ENCODE results near the gene SLC22A23.
A peak's percentile ranks its signal among the peaks of the same experiment; 100 is the strongest.

SLC22A23 gene

DNA sequence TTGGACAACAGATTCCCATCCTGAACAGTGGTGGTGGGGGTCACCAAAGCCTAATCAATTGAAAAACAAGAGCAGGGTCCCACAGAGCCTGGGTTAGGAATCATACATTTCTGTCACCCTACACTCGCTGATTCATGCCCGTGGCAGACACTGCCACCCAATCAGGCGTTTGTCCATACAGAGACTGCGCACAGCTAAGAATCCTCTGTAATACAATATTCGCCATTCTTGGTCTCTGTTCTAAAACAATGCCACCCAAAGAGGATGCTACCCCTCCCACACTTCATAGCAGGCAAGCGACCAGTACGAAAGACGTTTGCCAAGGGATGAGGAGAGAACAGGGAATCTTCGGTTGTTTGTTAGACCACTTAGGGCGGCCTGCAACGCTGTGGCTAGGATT lies 28.1 kb upstream of the SLC22A23 start:
- Histone ChIP-seq H3K9me3 (peaks cover 3% of the 10 kb centered on the region), H3K4me3 (no peak overlapping the region), H3K36me3 (replicated peaks) (no peaks in the 10 kb centered on the region), H3K27me3 (ENCODE audit: low read depth) (no peaks in the 10 kb centered on the region), H3K4me1 (peaks cover 9% of the 10 kb centered on the region)
- no peak for DNase-seq (ENCODE audit: low spot score in 2 of 2)
- in situ Hi-C loops (cut with MboI; ENCODE audit: low sequenced_read_pairs): no loop called here

DNA sequence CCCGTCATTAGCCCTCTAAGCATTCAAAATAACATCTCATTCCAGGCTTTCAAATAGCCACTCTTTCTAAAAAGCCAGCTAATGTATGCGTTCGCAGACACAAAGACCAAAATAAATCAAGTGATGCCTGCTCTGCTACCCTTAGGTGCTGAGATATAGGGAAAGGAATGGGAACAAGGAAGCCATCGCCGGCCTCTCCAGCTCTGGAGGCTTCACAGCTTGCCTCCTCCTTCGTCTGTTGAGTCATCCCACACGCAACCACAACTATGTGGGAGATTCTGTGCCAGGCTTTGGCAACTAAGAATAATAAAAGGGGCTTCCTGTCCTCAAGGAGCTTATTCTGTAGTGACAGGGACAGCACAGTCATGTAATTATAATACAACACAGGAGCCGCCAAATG lies 27.3 kb upstream of the SLC22A23 start:
- Histone ChIP-seq H3K4me3 (no peak overlapping the region), H3K4me1 (peaks cover 3% of the 10 kb centered on the region; the same call in 1 of the 2 replicates), H3K27me3 (ENCODE audit: low read depth) (no peaks in the 10 kb centered on the region), H3K9me3 (peaks cover 8% of the 10 kb centered on the region), H3K36me3 (replicated peaks) (no peaks in the 10 kb centered on the region)
- in situ Hi-C loops (cut with MboI; ENCODE audit: low sequenced_read_pairs): no loop called here
- DNase-seq (ENCODE audit: low spot score in 2 of 2): no peak

DNA sequence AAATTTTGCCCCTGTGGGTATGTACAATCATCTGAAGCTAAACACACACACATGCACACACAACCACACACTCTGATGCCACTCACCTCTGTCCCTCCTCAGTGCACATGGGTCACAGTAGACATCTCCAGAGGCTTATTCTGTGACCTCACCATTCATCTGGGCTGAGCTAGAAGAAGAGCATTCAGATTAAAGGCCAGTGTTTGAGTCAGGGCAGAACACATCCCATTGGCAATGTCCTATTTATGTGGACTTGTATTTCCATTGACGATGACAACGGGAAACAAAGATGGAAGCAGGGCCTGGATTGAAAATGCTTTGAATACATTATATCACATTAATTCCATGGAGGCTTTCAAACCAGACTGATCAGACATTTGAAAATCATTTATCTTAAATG lies 26.8 kb upstream of the SLC22A23 start:
- no peaks in the 10 kb centered on the region for H3K27me3 ChIP-seq (ENCODE audit: low read depth)
- in situ Hi-C loops (cut with MboI; ENCODE audit: low sequenced_read_pairs): no loop called here
- H3K9me3 ChIP-seq: peaks cover 8% of the 10 kb centered on the region
- DNase-seq (ENCODE audit: low spot score in 2 of 2): no peak
- H3K4me1 ChIP-seq: no peaks in the 10 kb centered on the region
- no peaks in the 10 kb centered on the region for H3K36me3 ChIP-seq (replicated peaks)
- no peak overlapping the region for H3K4me3 ChIP-seq

DNA sequence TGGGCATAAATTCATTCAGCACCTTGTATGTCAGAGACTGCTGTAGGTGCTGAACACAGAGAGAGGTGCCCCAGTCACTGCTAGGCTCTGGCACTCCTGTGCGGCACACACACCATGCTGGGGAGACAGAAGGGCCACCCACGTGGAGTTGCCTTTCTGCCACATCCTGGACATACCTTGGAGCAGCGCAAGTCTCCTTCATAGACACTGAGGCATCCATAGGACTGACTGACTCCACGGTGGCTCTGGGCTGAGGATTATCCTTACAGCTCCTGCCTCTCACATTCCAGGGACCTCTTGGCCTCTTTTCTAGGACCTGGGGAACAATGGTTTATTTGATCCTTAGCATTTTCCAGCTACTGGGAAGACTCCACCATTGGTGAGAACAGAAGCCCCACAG lies 26.0 kb upstream of the SLC22A23 start:
- peaks cover 8% of the 10 kb centered on the region for H3K9me3 ChIP-seq
- no peak overlapping the region for H3K4me3 ChIP-seq
- in situ Hi-C loops (cut with MboI; ENCODE audit: low sequenced_read_pairs): no loop called here
- H3K36me3 ChIP-seq (replicated peaks): no peaks in the 10 kb centered on the region
- H3K27me3 ChIP-seq (ENCODE audit: low read depth): no peaks in the 10 kb centered on the region
- DNase-seq (ENCODE audit: low spot score in 2 of 2): no peak
- H3K4me1 ChIP-seq: no peaks in the 10 kb centered on the region

DNA sequence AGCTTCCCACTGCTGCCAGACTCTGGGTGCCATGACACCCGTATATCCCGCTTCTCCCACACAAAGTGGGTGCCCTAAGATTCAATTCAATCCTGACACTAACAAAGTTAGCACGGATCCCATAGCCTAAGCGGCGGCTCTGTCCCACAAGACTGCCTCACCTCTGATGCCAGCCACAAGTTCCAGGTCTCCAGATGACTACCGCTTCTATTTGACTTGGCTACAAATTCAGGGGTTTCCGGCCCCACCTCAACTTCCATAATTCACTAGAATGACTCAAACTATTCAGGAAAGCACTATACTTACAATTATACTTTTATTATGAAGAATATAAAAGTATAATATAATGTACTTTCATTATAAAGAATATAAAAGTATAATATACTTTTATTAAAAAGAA lies 24.8 kb upstream of the SLC22A23 start:
- no peak for DNase-seq (ENCODE audit: low spot score in 2 of 2)
- peaks cover 8% of the 10 kb centered on the region for H3K9me3 ChIP-seq
- H3K4me3 ChIP-seq: no peak overlapping the region
- H3K4me1 ChIP-seq: no peaks in the 10 kb centered on the region
- in situ Hi-C loops (cut with MboI; ENCODE audit: low sequenced_read_pairs): no loop called here
- H3K27me3 ChIP-seq (ENCODE audit: low read depth): no peaks in the 10 kb centered on the region
- H3K36me3 ChIP-seq (replicated peaks): no peaks in the 10 kb centered on the region

DNA sequence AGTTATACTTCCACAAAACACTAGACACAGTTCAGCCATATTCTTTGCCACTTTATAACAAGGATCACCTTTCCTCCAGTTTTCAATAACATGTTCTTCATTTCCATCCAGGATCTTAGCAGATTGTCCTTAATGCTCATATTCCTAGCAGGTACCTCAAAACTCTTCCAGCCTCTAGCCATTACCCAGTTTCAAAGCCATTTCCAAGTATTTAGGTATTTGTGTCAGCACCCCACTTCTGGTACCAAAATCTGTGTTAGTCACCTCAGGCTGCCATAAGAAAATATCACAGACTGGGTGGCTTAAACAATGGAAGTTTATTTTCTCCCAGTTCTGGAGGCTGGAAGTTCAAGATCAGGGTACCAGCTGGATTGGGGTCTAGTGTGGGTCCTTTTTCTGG lies 23.2 kb upstream of the SLC22A23 start:
- H3K27me3 ChIP-seq (ENCODE audit: low read depth): no peaks in the 10 kb centered on the region
- H3K4me1 ChIP-seq: no peaks in the 10 kb centered on the region
- no peak overlapping the region for H3K4me3 ChIP-seq
- no peak for DNase-seq (ENCODE audit: low spot score in 2 of 2)
- H3K9me3 ChIP-seq: peaks cover 8% of the 10 kb centered on the region
- H3K36me3 ChIP-seq (replicated peaks): no peaks in the 10 kb centered on the region
- in situ Hi-C loops (cut with MboI; ENCODE audit: low sequenced_read_pairs): no loop called here

DNA sequence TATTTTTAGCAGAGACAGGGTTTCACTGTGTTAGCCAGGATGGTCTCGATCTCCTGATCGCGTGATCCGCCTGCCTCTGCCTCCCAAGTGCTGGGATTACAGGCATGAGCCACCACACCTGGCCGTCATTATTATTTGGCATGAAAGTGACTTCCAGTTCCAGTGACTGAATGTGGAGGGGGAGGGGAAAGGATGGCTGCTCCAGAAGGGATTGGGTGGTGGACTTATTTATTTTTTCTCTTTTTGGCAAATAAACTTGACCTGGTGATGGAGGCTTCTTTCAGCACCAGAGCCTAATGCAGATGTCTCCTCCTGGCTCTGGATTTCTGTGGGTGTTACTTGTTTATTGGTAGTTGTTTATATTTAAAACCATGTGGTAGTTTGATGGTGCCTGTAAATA lies 16.9 kb upstream of the SLC22A23 start:
- in situ Hi-C loops (cut with MboI; ENCODE audit: low sequenced_read_pairs): no loop called here
- no peaks in the 10 kb centered on the region for H3K9me3 ChIP-seq
- no peaks in the 10 kb centered on the region for H3K4me1 ChIP-seq
- H3K36me3 ChIP-seq (replicated peaks): no peaks in the 10 kb centered on the region
- DNase-seq (ENCODE audit: low spot score in 2 of 2): no peak
- H3K27me3 ChIP-seq (ENCODE audit: low read depth): no peaks in the 10 kb centered on the region
- H3K4me3 ChIP-seq: no peak overlapping the region

DNA sequence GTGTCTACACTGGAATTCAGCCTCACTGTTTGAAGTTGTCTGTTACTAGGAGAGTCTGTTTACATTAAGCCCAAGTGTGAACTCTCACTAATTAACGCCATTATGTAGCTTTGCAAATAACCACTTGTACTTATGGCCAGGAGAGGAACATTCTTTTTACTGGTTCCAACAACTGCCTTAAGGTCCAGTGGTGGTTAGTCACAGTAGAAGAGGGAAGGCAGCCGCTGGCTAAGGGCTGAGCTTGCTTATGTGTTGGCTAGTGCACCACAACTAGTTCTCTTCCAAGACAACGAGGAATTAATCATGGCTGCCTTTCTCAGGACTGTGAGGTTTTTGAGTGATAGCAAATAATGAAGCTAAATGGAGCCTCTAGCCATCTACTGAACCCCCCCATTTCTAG lies 14.9 kb upstream of the SLC22A23 start:
- H3K4me3 ChIP-seq: no peak overlapping the region
- in situ Hi-C loops (cut with MboI; ENCODE audit: low sequenced_read_pairs): no loop called here
- H3K27me3 ChIP-seq (ENCODE audit: low read depth): no peaks in the 10 kb centered on the region
- no peaks in the 10 kb centered on the region for H3K36me3 ChIP-seq (replicated peaks)
- H3K9me3 ChIP-seq: no peaks in the 10 kb centered on the region
- no peak for DNase-seq (ENCODE audit: low spot score in 2 of 2)
- H3K4me1 ChIP-seq: peaks cover 4% of the 10 kb centered on the region; the same call in 1 of the 2 replicates

DNA sequence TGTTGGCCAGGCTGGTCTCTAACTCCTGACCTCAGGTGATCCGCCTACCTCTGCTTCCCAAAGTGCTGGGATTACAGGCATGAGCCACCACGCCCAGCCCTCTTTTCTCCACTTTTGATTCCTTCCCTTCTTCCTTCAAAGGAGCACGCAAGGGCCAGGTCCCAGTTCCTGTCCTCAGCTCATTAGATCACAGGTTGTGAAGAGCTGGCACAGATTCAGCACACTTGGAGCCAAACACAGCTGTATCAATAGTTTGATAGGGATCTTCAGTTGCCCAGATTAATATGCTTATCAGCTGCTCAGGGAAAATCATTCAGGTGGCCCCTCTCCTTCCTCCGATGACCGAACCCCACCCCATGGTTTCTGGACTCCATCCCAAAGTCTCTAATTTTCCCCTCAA lies 14.4 kb upstream of the SLC22A23 start:
- H3K4me1 ChIP-seq: peaks cover 8% of the 10 kb centered on the region; the same call in 1 of the 2 replicates
- no peaks in the 10 kb centered on the region for H3K36me3 ChIP-seq (replicated peaks)
- DNase-seq (ENCODE audit: low spot score in 2 of 2): no peak
- no peaks in the 10 kb centered on the region for H3K27me3 ChIP-seq (ENCODE audit: low read depth)
- no peaks in the 10 kb centered on the region for H3K9me3 ChIP-seq
- H3K4me3 ChIP-seq: no peak overlapping the region
- in situ Hi-C loops (cut with MboI; ENCODE audit: low sequenced_read_pairs): no loop called here

DNA sequence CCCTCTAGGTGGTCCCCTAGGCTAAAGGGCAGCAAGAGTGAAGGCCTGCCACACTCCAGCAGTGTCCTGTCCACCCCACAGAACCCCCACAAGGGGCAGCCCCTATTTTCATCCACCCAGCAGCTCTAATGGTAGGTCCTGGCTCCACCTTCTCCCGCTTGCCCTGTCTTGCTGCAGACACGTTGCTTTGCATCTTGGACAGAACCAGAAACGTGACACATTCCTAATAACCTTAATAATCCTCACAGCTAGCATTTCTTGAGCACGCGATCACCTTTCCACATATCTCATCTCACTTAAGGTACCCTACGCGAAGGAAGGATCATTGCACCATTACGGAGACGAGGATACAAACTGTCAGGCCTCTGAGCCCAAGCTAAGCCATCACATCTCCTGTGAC lies 11.7 kb upstream of the SLC22A23 start:
- Histone ChIP-seq H3K27me3 (ENCODE audit: low read depth) (no peaks in the 10 kb centered on the region), H3K36me3 (replicated peaks) (no peaks in the 10 kb centered on the region), H3K4me1 (peaks cover 10% of the 10 kb centered on the region; the same call in 1 of the 2 replicates), H3K4me3 (no peak overlapping the region), H3K9me3 (no peaks in the 10 kb centered on the region)
- in situ Hi-C loops (cut with MboI; ENCODE audit: low sequenced_read_pairs): no loop called here
- DNase-seq (ENCODE audit: low spot score in 2 of 2): no peak

DNA sequence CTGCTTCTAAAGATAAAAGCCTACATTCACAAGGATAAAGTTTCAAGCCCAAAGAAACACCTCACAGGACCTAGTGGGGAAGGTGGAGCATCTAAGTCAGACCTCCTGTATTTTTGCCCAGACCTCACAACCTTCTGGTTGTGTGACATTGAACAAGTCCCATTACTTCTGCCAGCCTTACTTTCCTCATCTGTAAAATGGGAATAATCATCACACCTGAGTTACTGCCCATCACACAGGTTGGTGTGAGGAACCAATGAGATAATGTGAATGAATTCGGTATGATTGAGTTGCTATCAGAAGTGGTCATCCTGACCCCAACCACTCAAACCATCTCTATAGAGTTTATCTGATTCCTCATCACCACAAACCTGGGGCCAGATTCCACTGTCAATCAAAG lies 11.1 kb upstream of the SLC22A23 start:
- H3K4me3 ChIP-seq: no peak overlapping the region
- in situ Hi-C loops (cut with MboI; ENCODE audit: low sequenced_read_pairs): no loop called here
- H3K36me3 ChIP-seq (replicated peaks): no peaks in the 10 kb centered on the region
- no peaks in the 10 kb centered on the region for H3K27me3 ChIP-seq (ENCODE audit: low read depth)
- H3K4me1 ChIP-seq: peaks cover 10% of the 10 kb centered on the region; the same call in 1 of the 2 replicates
- no peak for DNase-seq (ENCODE audit: low spot score in 2 of 2)
- no peaks in the 10 kb centered on the region for H3K9me3 ChIP-seq

DNA sequence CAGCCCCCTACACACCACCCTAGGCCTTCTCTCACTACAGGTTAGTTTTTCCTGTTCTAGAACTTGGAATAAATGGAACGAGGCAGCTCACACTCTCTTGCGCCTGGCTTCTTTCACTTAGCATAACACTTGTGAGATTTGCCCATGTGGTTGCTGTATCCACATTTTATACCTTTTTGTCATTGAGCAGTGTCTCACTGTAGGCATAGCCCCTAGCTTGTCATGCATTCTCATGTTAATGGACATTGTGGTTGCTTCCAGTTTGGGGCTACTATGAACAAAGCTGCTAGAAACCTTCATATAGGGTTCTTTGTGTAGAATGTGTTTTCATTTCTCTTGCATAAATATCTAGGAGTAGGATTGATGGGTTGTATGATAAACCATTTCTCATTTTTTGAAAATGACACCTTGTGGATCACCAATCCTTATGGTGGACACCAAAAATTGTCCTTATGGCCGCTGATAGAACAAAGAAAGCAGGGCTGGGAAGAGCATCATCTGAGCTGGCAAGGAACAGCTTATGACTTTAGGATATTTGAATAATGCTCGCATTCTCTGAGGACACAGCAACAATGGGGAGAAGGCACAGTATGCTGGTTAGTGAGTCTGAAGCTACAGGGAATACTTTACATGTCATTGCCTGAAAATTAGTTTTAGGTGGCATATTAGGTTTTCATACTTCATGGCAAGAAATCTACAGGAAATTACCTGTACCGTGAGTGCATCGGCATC lies 9.8 kb upstream of the SLC22A23 start:
- in situ Hi-C loops (cut with MboI; ENCODE audit: low sequenced_read_pairs): no loop called here
- Histone ChIP-seq H3K36me3 (replicated peaks) (no peaks in the 10 kb centered on the region), H3K4me1 (peaks cover 10% of the 10 kb centered on the region; the same call in 1 of the 2 replicates), H3K27me3 (ENCODE audit: low read depth) (no peaks in the 10 kb centered on the region), H3K9me3 (no peaks in the 10 kb centered on the region), H3K4me3 (no peak overlapping the region)
- peak in 1 of 2 experiments; percentile 69 for DNase-seq (ENCODE audit: low spot score in 2 of 2)

DNA sequence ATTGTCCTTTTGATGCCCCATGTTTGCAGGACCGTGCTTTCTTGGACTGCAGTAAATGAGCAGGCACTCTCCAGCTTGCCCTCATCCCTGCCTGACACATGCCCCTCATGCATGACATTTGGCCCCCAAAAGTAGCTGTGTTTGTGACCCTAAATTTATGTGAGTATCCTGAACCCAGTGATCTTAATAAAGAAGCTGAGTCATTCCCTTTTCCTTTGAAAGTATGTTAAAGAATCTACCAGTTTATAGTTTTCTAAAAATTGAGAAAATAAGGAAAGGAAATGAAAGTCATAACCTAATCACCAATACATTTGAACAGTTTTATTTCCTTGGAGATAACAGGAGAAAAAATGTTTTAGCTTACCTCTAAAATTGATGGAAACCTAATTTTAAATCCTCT lies 3.4 kb upstream of the SLC22A23 start:
- H3K27me3 ChIP-seq (ENCODE audit: low read depth): no peaks in the 10 kb centered on the region
- no peaks in the 10 kb centered on the region for H3K9me3 ChIP-seq
- in situ Hi-C loops (cut with MboI; ENCODE audit: low sequenced_read_pairs): no loop called here

DNA sequence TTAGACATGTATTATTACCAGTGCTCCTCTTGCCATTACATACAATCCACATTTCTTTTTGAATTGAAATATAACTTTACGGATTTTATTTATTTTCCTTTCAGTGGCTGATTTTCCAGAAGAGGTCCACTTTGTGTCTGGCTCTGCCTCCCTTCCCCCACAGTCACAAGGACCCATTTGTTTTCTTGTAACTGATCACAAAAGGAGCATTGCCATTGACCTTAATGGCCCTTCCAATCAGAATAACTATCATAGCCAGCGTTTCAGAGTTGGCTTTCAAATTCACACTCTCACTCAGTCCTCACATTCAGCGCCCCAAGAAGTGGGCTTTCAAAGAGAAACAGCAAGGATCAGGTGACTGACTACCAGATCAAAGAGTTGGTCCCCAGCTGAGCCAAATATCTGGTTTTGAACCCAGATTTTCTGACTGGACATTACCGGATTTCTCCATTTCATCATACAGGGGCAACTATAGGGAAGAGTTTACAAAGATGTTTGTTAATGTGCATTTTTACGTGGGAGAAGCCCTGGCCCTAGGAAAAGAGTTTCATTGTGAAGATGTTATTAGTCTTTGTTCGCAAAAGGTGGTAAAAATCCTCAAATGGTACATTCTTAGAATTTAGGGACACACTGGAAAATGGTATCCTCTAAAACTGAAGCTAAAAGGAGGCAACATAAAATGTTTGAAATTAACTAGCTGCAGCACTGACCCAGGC lies 2.0 kb upstream of the SLC22A23 start:
- no peak for DNase-seq (ENCODE audit: low spot score in 2 of 2)

More for the DNA sequence above, 3.4 kb upstream of the SLC22A23 start:
- Histone ChIP-seq H3K36me3 (replicated peaks) (no peaks in the 10 kb centered on the region), H3K4me3 (no peak overlapping the region), H3K4me1 (peaks cover 10% of the 10 kb centered on the region)
- no peak for DNase-seq (ENCODE audit: low spot score in 2 of 2)

More for the DNA sequence above, 2.0 kb upstream of the SLC22A23 start:
- no peak overlapping the region for H3K4me3 ChIP-seq
- peaks cover 16% of the 10 kb centered on the region for H3K4me1 ChIP-seq
- no peaks in the 10 kb centered on the region for H3K9me3 ChIP-seq
- no peaks in the 10 kb centered on the region for H3K27me3 ChIP-seq (ENCODE audit: low read depth)
- in situ Hi-C loops (cut with MboI; ENCODE audit: low sequenced_read_pairs): no loop called here
- no peaks in the 10 kb centered on the region for H3K36me3 ChIP-seq (replicated peaks)
